Right atrium auricular region (tissue), 2 donors: ENCODE results near the gene VSTM4. TPM values are rescaled to one million over a fixed set of nuclear protein-coding genes. Genes with fewer than 3 reads are reported as not detected.

Source experiments
- DNase-seq: peaks from one replicate; pipeline ENCODE4 v3.0.0-alpha.2; 2019; ENCODE audit warnings: low spot score
- H3K27ac ChIP-seq, 2 donors: fragments of 200-600 bp; sonication (generic); 1 replicate in 1 of 2; 2 replicates in 1 of 2; pipeline ENCODE4 v1.5.1; 2016 to 2019
- H3K27me3 ChIP-seq, 2 donors: fragments of 200-600 bp; sonication (generic); one replicate each; pipeline versions ENCODE4 v1.5.1 to v1.6.0; 2017 to 2019
- H3K36me3 ChIP-seq: fragments of 200-600 bp; sonication (generic); one replicate; pipeline ENCODE4 v1.5.1; 2016
- H3K4me1 ChIP-seq, 2 donors: fragments of 200-600 bp; sonication (generic); one replicate each; pipeline versions ENCODE4 v1.5.1 to v1.6.0; 2017 to 2019
- H3K4me3 ChIP-seq, 2 donors: fragments of 200-600 bp; sonication (generic); 1 replicate in 1 of 2; 2 replicates in 1 of 2; pipeline ENCODE4 v1.5.1; 2017 to 2019; ENCODE audit warnings: mild to moderate bottlenecking in 1 of 2, moderate library complexity in 1 of 2
- H3K9me3 ChIP-seq, 2 donors: fragments of 200-600 bp; sonication (generic); one replicate each; pipeline ENCODE4 v1.5.1; 2019
- total RNA-seq, 2 donors: library from RNA; depleted of rRNA; stranded (reverse); fragments of >200 nt; gene quantifications; one replicate each; pipeline ENCODE4 v1.1.0, GENCODE V29; 2016
- TF ChIP-seq, protein P1 (sequence below), 2 donors: fragments of 200-600 bp; sonication (generic); IDR thresholded peaks; one replicate each; pipeline ENCODE4 v1.5.1; 2019; ENCODE audit warnings: antibody characterized with exemption in 2 of 2

Gene VSTM4
- total RNA-seq, 2 donors from 2014 or later, result 17.6 to 22.7 TPM

DNA sequence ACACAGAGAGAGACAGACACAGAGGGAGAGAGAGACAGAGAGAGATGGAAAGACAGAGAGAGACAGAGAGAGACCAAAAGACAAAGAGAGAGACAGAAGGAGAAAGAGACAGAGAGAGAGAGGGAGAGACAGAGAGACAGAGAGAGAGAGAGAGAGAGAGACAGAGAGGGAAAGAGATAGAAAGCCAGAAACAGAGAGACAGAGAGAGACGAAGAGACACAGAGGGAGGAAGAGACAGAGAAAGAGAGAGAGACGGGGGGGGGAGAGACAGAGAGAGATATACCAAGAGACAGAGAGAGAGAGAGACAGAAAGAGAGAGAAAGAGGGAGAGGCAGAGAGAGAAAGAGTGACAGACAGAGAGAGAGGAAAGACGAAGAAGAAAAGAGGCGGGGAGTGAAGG is 10.2 kb downstream of the VSTM4 start:
- Histone ChIP-seq H3K4me1 (peaks cover 0 to 59% of the 10 kb centered on the region in 2 donors), H3K9me3 (no peaks in the 10 kb centered on the region), H3K27me3 (no peaks in the 10 kb centered on the region), H3K27ac (peak overlapping the region in 1 of 2 donors; percentile 8), H3K4me3 (no peak overlapping the region), H3K36me3 (no peaks in the 10 kb centered on the region)
- no peak for DNase-seq
- TF ChIP-seq, protein P1, sequence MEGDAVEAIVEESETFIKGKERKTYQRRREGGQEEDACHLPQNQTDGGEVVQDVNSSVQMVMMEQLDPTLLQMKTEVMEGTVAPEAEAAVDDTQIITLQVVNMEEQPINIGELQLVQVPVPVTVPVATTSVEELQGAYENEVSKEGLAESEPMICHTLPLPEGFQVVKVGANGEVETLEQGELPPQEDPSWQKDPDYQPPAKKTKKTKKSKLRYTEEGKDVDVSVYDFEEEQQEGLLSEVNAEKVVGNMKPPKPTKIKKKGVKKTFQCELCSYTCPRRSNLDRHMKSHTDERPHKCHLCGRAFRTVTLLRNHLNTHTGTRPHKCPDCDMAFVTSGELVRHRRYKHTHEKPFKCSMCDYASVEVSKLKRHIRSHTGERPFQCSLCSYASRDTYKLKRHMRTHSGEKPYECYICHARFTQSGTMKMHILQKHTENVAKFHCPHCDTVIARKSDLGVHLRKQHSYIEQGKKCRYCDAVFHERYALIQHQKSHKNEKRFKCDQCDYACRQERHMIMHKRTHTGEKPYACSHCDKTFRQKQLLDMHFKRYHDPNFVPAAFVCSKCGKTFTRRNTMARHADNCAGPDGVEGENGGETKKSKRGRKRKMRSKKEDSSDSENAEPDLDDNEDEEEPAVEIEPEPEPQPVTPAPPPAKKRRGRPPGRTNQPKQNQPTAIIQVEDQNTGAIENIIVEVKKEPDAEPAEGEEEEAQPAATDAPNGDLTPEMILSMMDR (IDR thresholded peaks at IDR 0.05), result no peak

DNA sequence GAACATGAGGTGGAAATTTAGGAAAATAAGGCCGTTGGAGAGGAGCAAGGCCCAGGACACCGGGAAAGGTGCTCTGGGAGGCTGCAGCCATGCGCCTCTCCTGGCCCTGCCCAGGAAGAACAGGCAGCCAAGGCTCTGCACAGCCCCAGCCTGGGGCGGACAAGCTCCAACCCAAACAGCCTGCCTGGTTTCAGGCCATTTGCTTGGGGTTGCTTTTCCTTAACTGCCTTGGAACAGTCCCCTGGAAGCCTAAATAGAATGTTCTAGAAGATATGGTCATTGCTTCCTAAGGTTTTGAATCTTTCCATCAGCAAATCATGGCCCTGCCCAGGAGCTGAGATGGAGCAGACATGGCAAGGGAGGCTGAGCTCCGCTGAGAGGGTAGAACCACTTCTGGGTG is 11.0 kb downstream of the VSTM4 start:
- H3K4me1 ChIP-seq, result peaks cover 0 to 52% of the 10 kb centered on the region in 2 donors

DNA sequence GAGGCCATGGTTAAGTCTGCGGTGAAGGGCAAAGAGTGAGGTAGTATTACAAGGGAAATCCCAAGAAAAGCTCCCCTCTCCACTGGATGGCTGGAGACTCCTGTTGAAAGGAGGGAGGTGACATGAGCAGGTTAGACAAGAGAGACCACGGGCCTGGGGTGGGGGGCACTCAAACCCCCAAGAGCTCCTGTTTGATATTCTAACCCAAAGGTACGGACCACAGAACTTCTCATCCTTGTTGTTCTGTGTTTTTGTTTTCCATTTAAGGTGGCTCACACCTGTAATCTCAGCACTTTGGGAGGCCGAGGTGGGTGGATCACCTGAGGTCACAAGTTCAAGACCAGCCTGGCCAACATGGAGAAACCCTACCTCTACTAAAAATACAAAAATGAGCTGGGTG is 11.6 kb downstream of the VSTM4 start:
- TF ChIP-seq, protein P1 (IDR thresholded peaks at IDR 0.05), result no peak
- H3K4me3 ChIP-seq, result no peak overlapping the region
- no peaks in the 10 kb centered on the region for H3K36me3 ChIP-seq
- peak; percentile 54 for DNase-seq
- H3K27me3 ChIP-seq, result no peaks in the 10 kb centered on the region
- peak overlapping the region in 1 of 2 donors; percentile 1 for H3K27ac ChIP-seq
- no peaks in the 10 kb centered on the region for H3K9me3 ChIP-seq
- H3K4me1 ChIP-seq, result peaks cover 0 to 46% of the 10 kb centered on the region in 2 donors

More for the DNA sequence above, 11.0 kb downstream of the VSTM4 start:
- Histone ChIP-seq H3K27ac (peak overlapping the region in 1 of 2 donors; percentile 1), H3K4me3 (no peak overlapping the region), H3K36me3 (no peaks in the 10 kb centered on the region), H3K27me3 (no peaks in the 10 kb centered on the region), H3K9me3 (no peaks in the 10 kb centered on the region)
- TF ChIP-seq, protein P1 (IDR thresholded peaks at IDR 0.05), result no peak
- DNase-seq, result peak; percentile 57

DNA sequence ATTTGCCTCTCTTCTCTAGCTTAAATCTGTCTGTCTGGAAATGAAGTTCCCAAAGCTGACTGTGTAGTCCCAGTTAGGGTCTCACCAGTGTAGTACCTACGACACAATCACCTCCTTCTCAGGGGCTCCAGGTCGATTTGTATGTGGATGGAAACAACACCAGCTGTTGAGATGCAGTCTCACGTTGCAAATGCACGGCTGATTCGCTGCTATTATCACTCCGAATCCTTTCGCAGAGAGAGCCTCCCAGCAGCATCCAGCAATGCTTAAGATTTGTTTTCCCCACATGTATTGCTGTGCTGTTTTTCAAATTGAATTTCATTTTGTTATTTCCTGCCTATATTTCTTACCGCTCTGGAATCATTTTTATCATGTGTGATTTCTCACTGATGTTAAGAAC is 16.3 kb downstream of the VSTM4 start:
- Histone ChIP-seq H3K4me3 (no peak overlapping the region), H3K4me1 (peaks cover 0 to 40% of the 10 kb centered on the region in 2 donors), H3K9me3 (no peaks in the 10 kb centered on the region), H3K36me3 (no peaks in the 10 kb centered on the region), H3K27me3 (no peaks in the 10 kb centered on the region), H3K27ac (no peak overlapping the region)
- no peak for DNase-seq
- TF ChIP-seq, protein P1 (IDR thresholded peaks at IDR 0.05), result no peak

DNA sequence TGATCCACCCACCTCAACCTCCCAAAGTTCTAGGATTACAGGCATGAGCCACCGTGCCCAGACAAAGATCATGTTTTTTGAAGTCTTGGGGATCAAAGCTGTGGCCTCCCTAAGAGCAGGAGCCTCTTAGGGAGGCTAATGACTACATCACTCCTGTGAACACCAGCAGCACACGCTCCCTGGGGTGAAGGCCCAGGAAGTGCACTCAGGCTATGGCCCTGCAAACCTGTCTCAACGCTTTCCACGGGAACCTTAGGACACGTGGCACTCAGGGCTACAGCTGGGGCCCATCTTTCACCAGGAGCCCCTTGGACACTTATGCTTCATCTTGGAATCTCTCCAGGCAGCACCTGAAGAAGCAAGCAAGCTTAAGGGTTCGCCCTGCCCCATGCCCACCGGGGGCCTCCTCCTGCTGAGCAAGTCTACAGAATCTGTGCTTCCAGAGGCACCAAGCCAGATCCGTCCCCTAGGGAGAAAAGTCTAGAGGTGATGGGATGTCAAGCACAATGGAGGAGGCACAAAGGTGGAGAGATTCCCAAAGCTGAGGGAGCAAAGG is 18.4 kb downstream of the VSTM4 start:
- H3K4me3 ChIP-seq, result no peak overlapping the region
- H3K4me1 ChIP-seq, result peaks cover 0 to 40% of the 10 kb centered on the region in 2 donors
- TF ChIP-seq, protein P1 (IDR thresholded peaks at IDR 0.05), result no peak
- no peaks in the 10 kb centered on the region for H3K9me3 ChIP-seq
- no peaks in the 10 kb centered on the region for H3K27me3 ChIP-seq
- DNase-seq, result no peak
- H3K27ac ChIP-seq, result peak overlapping the region in 1 of 2 donors; percentile 2
- no peaks in the 10 kb centered on the region for H3K36me3 ChIP-seq

DNA sequence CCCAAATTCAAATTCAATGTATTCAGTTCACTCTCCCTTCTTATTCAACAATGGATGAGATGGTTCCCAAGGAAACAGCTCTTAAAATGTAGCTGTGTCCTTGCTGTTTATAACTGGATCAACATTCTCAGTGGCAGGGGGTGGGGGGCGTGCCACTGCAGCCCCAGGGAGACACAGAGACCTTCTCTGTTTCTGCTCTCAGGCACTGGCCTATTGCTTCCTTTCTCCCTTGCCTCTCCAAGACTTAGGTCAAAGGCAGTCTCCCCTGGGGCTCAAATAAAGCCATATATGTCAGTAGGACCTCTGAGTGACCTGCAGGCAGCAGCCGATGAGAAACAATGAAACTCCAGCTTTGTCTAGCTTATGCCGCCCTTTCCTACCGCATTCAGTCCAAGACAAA is 20.7 kb downstream of the VSTM4 start:
- peak overlapping the region in 1 of 2 donors; percentile 0 for H3K27ac ChIP-seq
- TF ChIP-seq, protein P1 (IDR thresholded peaks at IDR 0.05), result no peak
- DNase-seq, result peak; percentile 56
- no peaks in the 10 kb centered on the region for H3K27me3 ChIP-seq
- no peaks in the 10 kb centered on the region for H3K36me3 ChIP-seq
- no peak overlapping the region for H3K4me3 ChIP-seq
- no peaks in the 10 kb centered on the region for H3K9me3 ChIP-seq
- peaks cover 0 to 63% of the 10 kb centered on the region in 2 donors for H3K4me1 ChIP-seq
